Measurements from ENCODE around the gene PHF12.
A peak's percentile ranks its signal among the peaks of the same experiment; 100 is the strongest.

The PHF12 gene

DNA sequence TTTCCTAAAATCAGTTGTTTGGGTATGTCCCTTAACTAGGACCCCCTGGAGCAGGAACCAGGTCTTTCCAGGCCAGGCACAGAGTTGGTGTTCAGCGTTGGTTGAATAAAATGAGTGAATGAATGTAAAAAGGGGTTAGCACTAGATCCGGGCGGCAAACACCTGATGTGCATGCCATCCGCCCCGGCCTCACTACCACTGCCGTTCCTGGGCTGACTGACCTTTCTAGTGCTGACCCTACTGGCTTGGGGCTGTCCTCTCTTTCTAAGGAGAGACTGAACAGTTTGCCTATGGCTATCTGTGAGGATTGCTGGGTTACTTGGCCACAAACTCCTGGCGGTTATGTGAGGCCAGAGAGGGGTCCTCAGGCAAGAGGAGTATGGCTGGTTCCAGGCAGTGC, 10.1 kb upstream of the PHF12 start:
- in situ Hi-C loops (cut with MboI; ENCODE audit: low sequenced_read_pairs, unreplicated experiment): no loop called here
- TF ChIP-seq, protein P1, sequence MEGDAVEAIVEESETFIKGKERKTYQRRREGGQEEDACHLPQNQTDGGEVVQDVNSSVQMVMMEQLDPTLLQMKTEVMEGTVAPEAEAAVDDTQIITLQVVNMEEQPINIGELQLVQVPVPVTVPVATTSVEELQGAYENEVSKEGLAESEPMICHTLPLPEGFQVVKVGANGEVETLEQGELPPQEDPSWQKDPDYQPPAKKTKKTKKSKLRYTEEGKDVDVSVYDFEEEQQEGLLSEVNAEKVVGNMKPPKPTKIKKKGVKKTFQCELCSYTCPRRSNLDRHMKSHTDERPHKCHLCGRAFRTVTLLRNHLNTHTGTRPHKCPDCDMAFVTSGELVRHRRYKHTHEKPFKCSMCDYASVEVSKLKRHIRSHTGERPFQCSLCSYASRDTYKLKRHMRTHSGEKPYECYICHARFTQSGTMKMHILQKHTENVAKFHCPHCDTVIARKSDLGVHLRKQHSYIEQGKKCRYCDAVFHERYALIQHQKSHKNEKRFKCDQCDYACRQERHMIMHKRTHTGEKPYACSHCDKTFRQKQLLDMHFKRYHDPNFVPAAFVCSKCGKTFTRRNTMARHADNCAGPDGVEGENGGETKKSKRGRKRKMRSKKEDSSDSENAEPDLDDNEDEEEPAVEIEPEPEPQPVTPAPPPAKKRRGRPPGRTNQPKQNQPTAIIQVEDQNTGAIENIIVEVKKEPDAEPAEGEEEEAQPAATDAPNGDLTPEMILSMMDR (IDR thresholded peaks at IDR 0.05; ENCODE audit: borderline replicate concordance, control extremely low read depth, extremely low read depth, insufficient read depth, missing control alignments): no peak
- no peak for DNase-seq (ENCODE audit: low spot score)

GRCh38 chr17:28960256-28961061, 9.1 kb upstream of the PHF12 start:
- DNase-seq (ENCODE audit: low spot score): no peak
- TF ChIP-seq, protein P1 (IDR thresholded peaks at IDR 0.05; ENCODE audit: borderline replicate concordance, control extremely low read depth, extremely low read depth, insufficient read depth, missing control alignments): no peak
- in situ Hi-C loops (cut with MboI; ENCODE audit: low sequenced_read_pairs, unreplicated experiment): no loop called here

DNA sequence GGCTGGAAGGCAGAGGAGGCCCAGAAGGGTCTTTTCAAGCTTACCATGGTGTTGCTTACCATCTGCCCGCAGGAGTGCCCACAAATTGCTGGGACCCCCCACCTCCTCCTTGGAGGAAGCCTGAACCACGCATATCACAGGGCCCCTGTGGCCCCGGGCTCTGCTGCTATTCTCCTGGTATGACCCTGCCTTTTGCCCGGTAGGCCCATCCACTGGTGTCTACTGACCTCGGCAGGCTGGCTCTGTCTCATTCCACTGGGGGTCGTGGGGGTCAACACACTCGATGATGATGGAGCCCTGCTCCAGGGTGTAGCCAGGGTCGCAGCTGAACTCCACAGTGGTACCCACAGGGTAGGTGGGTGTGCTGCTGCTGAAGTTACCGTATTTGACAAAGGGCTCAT, 8.2 kb upstream of the PHF12 start:
- TF ChIP-seq, protein P1 (IDR thresholded peaks at IDR 0.05; ENCODE audit: borderline replicate concordance, control extremely low read depth, extremely low read depth, insufficient read depth, missing control alignments): no peak
- peak; percentile 14 for DNase-seq (ENCODE audit: low spot score)
- in situ Hi-C loops (cut with MboI; ENCODE audit: low sequenced_read_pairs, unreplicated experiment): no loop called here

DNA sequence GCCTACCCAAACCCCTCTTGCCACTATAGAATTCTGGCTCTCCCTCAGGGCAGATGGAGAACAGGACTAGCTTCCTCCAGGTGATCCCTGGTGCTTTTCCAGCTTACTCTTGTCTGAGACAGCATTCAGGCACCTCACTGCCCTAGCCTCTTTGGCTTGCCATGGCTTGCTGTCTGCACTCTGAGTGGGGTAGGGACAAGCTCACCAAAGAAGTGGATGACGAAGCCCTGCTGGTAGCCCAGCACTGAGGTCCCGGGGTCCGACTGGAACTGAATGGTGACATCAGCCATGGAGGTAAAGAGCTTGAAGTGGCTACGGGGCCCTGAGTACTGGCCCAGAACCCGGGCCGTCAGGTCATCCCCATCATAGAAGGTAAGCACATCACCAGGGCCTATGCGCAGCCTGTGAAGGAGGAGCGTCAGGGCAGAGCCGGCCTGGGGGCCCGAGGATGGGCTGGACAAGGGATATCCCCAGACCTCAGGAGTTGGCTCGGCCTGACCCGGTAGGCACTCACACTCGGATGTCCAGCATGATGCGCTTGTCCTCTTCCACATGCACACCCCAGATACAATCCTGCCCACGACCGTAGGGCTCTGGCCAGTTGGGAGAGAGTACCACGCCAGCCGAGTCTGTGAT, 7.6 kb upstream of the PHF12 start:
- in situ Hi-C loops (cut with MboI; ENCODE audit: low sequenced_read_pairs, unreplicated experiment): no loop called here
- TF ChIP-seq, protein P1 (IDR thresholded peaks at IDR 0.05; ENCODE audit: borderline replicate concordance, control extremely low read depth, extremely low read depth, insufficient read depth, missing control alignments): no peak
- peak; percentile 4 for DNase-seq (ENCODE audit: low spot score)

GRCh38 chr17:28957992-28958355, 6.7 kb upstream of the PHF12 start:
- in situ Hi-C loops (cut with MboI; ENCODE audit: low sequenced_read_pairs, unreplicated experiment): no loop called here
- no peak for DNase-seq (ENCODE audit: low spot score)

DNA sequence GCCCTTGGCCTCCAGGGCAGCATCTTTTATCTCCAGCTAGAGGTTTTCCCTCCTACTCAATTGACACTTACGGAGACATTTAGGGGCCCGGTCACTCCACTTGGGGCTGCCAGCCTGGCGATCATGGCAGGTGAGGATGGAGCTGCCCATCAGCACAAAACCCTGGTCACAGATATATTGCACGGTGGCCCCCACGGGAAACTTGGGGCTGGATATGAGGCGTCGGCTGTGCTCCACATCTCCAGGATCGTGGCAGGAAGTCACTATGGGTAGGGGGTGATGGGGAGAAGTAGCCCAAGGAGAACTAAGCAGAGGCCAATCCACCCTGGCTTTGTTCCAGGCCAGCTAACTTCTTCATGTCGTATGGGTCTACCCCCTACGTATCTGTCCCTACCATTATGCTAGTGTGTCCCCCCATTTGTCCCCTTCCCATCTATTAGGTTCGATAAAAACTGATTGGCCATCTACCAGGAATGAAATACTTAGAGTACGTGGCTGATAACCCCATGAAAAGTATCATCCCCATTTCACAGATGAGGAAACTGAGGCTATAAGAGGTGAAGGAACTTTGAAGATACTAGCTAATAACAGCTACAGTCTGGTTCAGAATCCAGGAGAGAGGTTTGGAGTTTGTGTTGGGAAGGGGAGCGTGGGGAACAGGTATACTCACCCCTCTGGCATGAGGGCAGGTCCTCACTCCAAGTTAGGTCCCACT, 6.1 kb upstream of the PHF12 start:
- in situ Hi-C loops (cut with MboI; ENCODE audit: low sequenced_read_pairs, unreplicated experiment): no loop called here
- DNase-seq (ENCODE audit: low spot score): peak; percentile 9
- TF ChIP-seq, protein P1 (IDR thresholded peaks at IDR 0.05; ENCODE audit: borderline replicate concordance, control extremely low read depth, extremely low read depth, insufficient read depth, missing control alignments): no peak

More at GRCh38 chr17:28957992-28958355, 6.7 kb upstream of the PHF12 start:
- TF ChIP-seq, protein P1 (IDR thresholded peaks at IDR 0.05; ENCODE audit: borderline replicate concordance, control extremely low read depth, extremely low read depth, insufficient read depth, missing control alignments): no peak

All from GM13976 (cell line).